Measurements from ENCODE around the gene PLD4. TPM values are rescaled to one million over a fixed set of nuclear protein-coding genes. Genes with fewer than 3 reads are reported as not detected.

PLD4 gene
- total RNA-seq, 1 experiment from 2014 or later, result not detected

GRCh38 chr14:104938436-104938835 is 13.8 kb downstream of the PLD4 start:
- no peak for TF ChIP-seq EZH2 (IDR thresholded peaks at IDR 0.05; ENCODE audit: low read depth)
- no peak for TF ChIP-seq CTCF (conservative IDR thresholded peaks at IDR 0.05)
- H3K9me2 ChIP-seq (ENCODE audit: insufficient read depth), result no peaks in the 10 kb centered on the region
- 0 out of 2 replicates have a peak, but pooled peaks cover 3% of the 10 kb centered on the region for H3F3A ChIP-seq (ENCODE audit: insufficient read depth, low read depth)
- no peaks in the 10 kb centered on the region for H3K79me2 ChIP-seq (ENCODE audit: low read depth)
- no peak for DNase-seq
- no peak overlapping the region for H3K4me3 ChIP-seq
- CTCF ChIA-PET, result no interaction called here
- intact Hi-C loops (cut with micrococcal nuclease; ENCODE audit: unreplicated experiment), result no loop called here
- H3K4me1 ChIP-seq (replicated peaks; ENCODE audit: insufficient read depth), result no peaks in the 10 kb centered on the region
- H4K20me1 ChIP-seq (ENCODE audit: insufficient read depth), result no peaks in the 10 kb centered on the region
- H3K27ac ChIP-seq, result no peak overlapping the region
- H3K36me3 ChIP-seq (ENCODE audit: low read depth), result no peaks in the 10 kb centered on the region
- no peaks in the 10 kb centered on the region for H3K9me3 ChIP-seq (ENCODE audit: insufficient read depth, low read depth)
- POLR2A ChIA-PET (ENCODE audit: unreplicated experiment), result no interaction called here
- BruUV-seq (replicated peaks), result no TSS peak
- H2AFZ ChIP-seq, result no peak overlapping the region
- H3K4me2 ChIP-seq, result no peak overlapping the region
- peaks cover 48% of the 10 kb centered on the region for H3K27me3 ChIP-seq (ENCODE audit: insufficient read depth, low read depth)

GRCh38 chr14:104938960-104939359 is 14.3 kb downstream of the PLD4 start:
- no peak overlapping the region for H2AFZ ChIP-seq
- peaks cover 48% of the 10 kb centered on the region for H3K27me3 ChIP-seq (ENCODE audit: insufficient read depth, low read depth)
- 0 out of 2 replicates have a peak, but pooled peaks cover 3% of the 10 kb centered on the region for H3F3A ChIP-seq (ENCODE audit: insufficient read depth, low read depth)
- no peak overlapping the region for H3K27ac ChIP-seq
- H3K79me2 ChIP-seq (ENCODE audit: low read depth), result no peaks in the 10 kb centered on the region
- no peak for DNase-seq
- no peaks in the 10 kb centered on the region for H4K20me1 ChIP-seq (ENCODE audit: insufficient read depth)
- ChIA-PET POLR2A (ENCODE audit: unreplicated experiment) (no interaction called here), CTCF (no interaction called here)
- no peak overlapping the region for H3K4me3 ChIP-seq
- no peak overlapping the region for H3K4me2 ChIP-seq
- no peaks in the 10 kb centered on the region for H3K4me1 ChIP-seq (replicated peaks; ENCODE audit: insufficient read depth)
- no peaks in the 10 kb centered on the region for H3K36me3 ChIP-seq (ENCODE audit: low read depth)
- H3K9me3 ChIP-seq (ENCODE audit: insufficient read depth, low read depth), result no peaks in the 10 kb centered on the region
- TF ChIP-seq CTCF (conservative IDR thresholded peaks at IDR 0.05) (no peak), EZH2 (IDR thresholded peaks at IDR 0.05; ENCODE audit: low read depth) (no peak)
- no peaks in the 10 kb centered on the region for H3K9me2 ChIP-seq (ENCODE audit: insufficient read depth)
- no TSS peak for BruUV-seq (replicated peaks)
- intact Hi-C loops (cut with micrococcal nuclease; ENCODE audit: unreplicated experiment), result no loop called here

- POLR2A ChIA-PET (ENCODE audit: unreplicated experiment), result no interaction called here
- no peaks in the 10 kb centered on the region for H4K20me1 ChIP-seq (ENCODE audit: insufficient read depth)
- TF ChIP-seq CTCF (conservative IDR thresholded peaks at IDR 0.05) (no peak), EZH2 (IDR thresholded peaks at IDR 0.05; ENCODE audit: low read depth) (no peak)
- intact Hi-C loops (cut with micrococcal nuclease; ENCODE audit: unreplicated experiment), result no loop called here
- CTCF ChIA-PET, result no interaction called here
- no peaks in the 10 kb centered on the region for H3K9me2 ChIP-seq (ENCODE audit: insufficient read depth)
- H3K27ac ChIP-seq, result no peak overlapping the region
- no peak overlapping the region for H3K4me2 ChIP-seq
- no peaks in the 10 kb centered on the region for H3K36me3 ChIP-seq (ENCODE audit: low read depth)
- no TSS peak for BruUV-seq (replicated peaks)
- 0 out of 2 replicates have a peak, but pooled peaks cover under 1% of the 10 kb centered on the region for H3F3A ChIP-seq (ENCODE audit: insufficient read depth, low read depth)
- no peaks in the 10 kb centered on the region for H3K79me2 ChIP-seq (ENCODE audit: low read depth)
- H3K9me3 ChIP-seq (ENCODE audit: insufficient read depth, low read depth), result no peaks in the 10 kb centered on the region
- no peak overlapping the region for H3K4me3 ChIP-seq
- DNase-seq, result no peak
- no peaks in the 10 kb centered on the region for H3K4me1 ChIP-seq (replicated peaks; ENCODE audit: insufficient read depth)
- peaks cover 40% of the 10 kb centered on the region for H3K27me3 ChIP-seq (ENCODE audit: insufficient read depth, low read depth)
- H2AFZ ChIP-seq, result no peak overlapping the region
Observed at GRCh38 chr14:104939666-104940410, 15.2 kb downstream of the PLD4 start.

Data from PC-9 (cell line).